HG03558 (cell line): ENCODE measurements around the gene LHFPL4.
"Not testable (repeated sequence)": the region's sequence is repeated elsewhere in the genome, so short reads cannot be mapped to it uniquely, and the experiment has no call there.

Experiments
- ATAC-seq: cut with Tn5 transposase; IDR thresholded peaks from one replicate; pipeline ENCODE4 v1.9.1; 2021; ENCODE audit warnings: moderate number of reproducible peaks; ENCODE audit not compliant: unreplicated experiment; ENCODE audit errors: extremely low read depth

LHFPL4 gene

DNA sequence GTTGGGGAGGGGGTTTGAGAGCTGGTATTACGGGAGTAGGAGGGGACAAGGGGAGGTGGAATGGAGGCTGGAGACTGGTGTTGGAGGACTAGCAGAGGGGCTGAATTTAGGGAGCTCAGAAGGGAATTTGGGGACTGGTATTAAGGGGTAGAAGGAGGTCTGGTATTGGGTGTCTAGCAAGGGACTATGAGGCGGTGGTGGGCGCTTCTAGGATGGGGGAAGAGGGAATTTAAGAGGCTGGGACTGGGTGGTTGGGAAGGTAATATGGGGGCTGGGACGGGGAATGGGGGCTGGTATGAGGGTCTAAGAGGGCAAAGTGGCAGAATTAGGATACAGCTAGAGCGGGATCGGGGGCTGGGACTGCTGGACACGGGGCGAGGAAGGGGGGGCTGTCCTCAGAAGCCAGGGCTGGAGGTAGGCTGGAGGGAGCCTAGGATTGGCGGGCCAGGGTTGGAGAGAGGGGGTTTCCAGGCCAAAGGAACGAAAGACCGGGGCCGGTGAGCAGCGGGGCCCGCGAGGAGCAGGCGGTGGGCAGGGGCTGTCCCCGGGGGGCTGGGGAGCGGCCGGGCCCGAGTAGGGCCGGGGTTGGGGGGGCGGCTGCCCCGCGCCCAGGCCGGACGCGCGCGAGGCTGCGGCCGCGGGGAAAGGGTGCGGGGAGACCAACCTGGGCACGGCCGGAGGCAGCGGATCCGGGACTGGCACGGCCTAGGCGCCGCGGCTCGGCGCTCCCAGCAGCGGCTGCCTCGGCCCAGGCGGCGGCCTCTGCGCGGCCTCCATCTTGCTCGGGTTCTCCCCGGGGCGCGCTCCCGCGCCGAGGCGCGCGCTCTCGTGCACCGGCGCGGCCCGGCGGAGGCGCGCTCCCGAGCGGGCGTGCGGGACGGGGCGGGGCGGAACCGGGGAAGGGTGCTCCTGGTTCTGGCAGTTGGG, at the start of gene LHFPL4:
Gene LHFPL4 (minus strand): TSS at position 802 of the 927 bp plus-strand sequence. CDS start 1,143 bp downstream, outside the sequence.
- ATAC-seq, result no peak

DNA sequence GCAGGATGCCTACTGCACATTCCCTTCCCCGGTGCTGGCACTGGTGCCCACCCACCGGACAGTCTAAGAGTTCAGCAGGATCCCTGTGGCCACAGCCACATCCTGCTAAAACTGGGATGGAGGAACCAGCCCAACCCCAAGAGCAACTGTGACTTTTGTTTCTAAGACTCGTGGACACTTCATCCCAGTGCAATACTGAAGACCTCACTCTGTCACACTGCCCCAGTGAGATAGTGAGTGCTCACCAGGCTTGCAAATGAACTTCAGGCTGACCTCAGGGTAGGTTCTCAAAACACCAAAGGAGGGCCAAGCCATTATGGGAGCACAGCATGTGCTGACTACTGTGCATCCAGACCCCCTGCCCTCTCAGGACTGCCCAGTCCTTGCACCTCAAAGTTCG, 49.0 kb upstream of the LHFPL4 start:
- no peak for ATAC-seq

DNA sequence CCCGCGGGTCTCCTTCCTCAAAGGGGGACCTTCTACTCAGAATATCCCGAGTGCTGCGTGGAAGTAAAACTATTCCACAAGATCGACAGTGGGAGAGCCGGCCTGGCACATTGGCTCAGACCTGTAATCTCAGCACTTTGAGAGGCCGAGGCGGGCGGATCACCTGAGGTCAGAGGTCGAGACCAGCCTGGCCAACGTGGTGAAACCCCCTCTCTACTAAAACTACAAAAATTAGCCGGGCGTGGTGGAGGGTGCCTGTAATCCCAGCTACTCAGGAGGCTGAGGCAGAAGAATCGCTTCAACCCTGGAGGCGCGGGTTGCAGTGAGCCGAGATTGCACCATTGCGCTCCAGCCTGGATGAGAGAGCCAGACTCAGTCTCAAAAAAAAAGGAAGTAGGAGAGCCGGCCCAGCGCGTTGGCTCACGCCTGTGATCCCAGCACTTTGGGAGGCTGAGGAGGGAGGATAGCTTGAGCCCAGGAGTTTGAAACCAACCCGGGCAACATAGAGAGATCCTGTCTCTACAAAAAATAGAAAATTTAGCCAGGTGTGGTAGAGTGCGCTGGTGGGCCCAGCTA, 47.5 kb upstream of the LHFPL4 start:
- not testable (repeated sequence) for ATAC-seq

- no peak for ATAC-seq
Observed at GRCh38 chr3:9600597-9600996, 47.0 kb upstream of the LHFPL4 start.

- ATAC-seq, result no peak
Observed at GRCh38 chr3:9598783-9599387, 45.3 kb upstream of the LHFPL4 start.

DNA sequence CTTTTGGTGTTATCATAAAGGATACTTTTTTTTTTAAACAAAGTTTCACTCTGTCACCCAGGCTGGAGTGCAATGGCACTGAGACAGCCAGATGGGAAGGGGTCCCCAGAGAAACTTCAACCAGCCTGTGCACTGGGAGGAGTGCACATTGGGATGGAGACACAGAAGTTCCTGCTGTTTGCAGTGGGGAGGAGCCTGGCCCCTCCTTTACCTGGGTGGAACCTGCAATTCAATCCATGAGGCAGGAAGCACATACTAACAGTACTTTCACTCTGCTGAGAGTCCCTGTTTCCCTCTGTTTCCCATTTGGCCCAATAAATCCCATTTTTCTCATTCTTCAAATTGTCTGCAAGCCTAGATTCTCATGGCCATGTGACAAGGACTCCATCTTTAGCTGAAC, 42.3 kb upstream of the LHFPL4 start:
- no peak for ATAC-seq

DNA sequence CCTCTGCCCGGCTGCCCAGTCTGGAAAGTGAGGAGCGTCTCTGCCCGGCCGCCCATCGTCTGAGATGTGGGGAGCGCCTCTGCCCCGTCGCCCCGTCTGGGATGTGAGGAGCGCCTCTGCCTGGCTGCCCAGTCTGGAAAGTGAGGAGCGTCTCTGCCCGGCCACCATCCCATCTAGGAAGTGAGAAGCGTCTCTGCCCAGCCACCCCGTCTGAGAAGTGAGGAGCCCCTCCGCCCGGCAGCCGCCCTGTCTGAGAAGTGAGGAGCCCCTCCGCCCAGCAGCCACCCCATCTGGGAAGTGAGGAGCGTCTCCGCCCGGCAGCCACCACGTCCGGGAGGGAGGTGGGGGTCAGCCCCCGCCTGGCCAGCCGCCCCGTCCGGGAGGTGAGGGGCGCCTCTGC, 38.2 kb upstream of the LHFPL4 start:
- not testable (repeated sequence) for ATAC-seq

- no peak for ATAC-seq
Observed at GRCh38 chr3:9590282-9590791, 36.7 kb upstream of the LHFPL4 start.

DNA sequence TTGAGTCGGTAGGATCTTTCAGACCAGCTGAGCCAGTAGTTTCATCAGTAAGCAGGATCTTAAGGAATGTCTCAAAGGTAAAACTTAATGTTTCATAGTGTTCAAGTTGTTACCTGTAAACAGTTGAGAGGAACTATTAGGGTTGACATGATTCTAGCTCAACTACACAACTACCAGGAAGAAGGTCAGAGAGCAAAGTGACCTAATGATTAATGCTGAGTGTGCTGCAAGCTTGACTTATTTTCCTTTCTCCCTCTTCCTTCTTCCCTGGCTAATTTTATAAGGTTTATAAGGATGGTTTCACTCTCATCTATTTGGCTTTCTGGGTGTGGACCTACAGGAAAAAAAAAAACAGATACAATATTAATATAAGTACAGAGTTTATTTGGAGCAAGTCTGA, 30.2 kb upstream of the LHFPL4 start:
- no peak for ATAC-seq

DNA sequence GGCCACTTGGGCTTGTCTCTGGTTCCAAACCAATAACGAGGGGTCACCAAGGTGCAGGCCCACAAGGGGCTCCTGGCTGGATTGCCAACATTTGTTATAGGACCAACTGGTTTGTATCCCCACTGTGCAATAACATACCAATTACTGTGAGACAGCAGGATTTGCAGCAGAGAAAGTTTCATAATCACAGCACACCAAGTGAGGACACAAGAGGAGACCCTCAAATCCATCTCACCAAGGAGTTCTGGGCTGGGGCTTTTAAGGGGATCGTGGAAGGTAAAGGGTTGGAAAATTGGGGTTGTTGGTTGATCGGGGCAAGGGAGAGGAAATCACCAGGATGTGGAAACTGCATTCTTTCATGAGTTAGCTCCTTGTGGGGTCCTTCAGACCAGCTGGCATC, 29.7 kb upstream of the LHFPL4 start:
- no peak for ATAC-seq

DNA sequence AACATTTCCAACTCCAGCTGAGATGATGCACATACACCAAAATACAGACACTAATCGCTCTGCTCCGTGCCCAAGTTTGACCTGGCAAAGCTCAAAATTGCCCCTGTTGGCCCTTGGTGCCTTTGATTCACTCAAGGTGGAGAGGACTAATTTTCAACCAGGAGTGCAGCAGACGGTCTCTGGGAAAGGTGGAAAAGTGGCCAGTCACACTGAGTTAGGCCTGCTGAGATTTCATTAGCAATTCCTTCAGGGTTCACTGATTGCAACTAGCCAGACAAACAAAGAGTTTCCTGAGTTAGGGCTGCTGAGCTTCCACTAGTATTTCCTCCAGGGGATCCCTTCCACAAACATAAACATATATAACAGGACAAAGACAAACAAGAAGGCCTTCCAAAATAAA, 28.7 kb upstream of the LHFPL4 start:
- no peak for ATAC-seq

- no peak for ATAC-seq
Observed at GRCh38 chr3:9581742-9582141, 28.1 kb upstream of the LHFPL4 start.

GRCh38 chr3:9569054-9569453, 15.4 kb upstream of the LHFPL4 start:
- ATAC-seq, result no peak

DNA sequence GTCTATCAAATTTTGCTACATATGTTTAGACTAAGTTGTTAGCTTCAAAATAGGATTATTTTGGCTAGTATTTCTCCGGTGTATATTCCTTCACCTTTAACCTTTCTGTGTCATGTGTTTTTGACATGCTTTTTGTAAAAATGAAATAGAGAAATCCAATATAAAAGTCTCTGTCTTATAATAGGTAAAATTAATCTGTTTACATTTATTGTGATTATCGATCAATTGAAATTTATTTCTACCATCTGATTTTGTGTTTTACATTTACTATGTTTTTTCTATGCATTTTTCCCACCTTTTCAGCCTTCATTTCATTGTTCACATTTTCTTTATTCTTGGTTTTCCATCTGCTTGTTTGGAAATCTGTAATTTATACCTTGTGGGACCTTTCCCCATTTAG, 11.7 kb upstream of the LHFPL4 start:
- ATAC-seq, result no peak

DNA sequence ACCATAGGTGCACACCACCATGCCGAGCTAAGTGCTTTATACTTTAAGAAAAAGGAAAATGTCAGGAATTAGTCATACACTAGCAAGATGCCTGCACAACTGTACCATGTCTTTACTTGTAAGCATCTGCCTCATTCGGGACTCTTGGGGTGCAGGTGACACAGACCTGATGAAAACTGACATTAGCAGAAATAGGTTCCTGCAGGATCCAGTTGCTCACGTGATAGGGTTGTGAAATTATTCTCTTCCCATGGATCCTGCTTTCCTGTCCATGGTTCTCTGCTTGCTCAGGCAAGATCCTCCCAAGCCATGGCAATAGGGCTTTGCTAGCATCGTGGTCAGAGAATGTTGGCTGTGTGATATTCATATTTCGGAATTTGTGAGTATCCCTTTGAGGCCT, 10.2 kb upstream of the LHFPL4 start:
- no peak for ATAC-seq

DNA sequence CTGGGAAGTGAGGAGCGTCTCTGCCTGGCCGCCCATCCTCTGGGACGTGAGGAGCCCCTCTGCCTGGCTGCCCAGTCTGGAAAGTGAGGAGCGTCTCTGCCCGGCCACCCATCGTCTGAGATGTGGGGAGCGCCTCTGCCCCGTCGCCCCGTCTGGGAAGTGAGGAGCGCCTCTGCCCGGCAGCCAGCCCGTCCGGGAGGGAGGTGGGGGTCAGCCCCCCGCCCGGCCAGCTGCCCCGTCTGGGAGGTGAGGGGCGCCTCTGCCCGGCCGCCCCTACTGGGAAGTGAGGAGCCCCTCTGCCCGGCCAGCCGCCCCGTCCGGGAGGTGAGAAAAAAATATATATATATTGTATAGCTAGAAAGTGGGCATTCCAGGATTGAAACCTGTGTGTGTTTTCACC, 6.4 kb upstream of the LHFPL4 start:
- not testable (repeated sequence) for ATAC-seq

- no peak for ATAC-seq
Observed at GRCh38 chr3:9553948-9554513, 409 bp upstream of the LHFPL4 start.

DNA sequence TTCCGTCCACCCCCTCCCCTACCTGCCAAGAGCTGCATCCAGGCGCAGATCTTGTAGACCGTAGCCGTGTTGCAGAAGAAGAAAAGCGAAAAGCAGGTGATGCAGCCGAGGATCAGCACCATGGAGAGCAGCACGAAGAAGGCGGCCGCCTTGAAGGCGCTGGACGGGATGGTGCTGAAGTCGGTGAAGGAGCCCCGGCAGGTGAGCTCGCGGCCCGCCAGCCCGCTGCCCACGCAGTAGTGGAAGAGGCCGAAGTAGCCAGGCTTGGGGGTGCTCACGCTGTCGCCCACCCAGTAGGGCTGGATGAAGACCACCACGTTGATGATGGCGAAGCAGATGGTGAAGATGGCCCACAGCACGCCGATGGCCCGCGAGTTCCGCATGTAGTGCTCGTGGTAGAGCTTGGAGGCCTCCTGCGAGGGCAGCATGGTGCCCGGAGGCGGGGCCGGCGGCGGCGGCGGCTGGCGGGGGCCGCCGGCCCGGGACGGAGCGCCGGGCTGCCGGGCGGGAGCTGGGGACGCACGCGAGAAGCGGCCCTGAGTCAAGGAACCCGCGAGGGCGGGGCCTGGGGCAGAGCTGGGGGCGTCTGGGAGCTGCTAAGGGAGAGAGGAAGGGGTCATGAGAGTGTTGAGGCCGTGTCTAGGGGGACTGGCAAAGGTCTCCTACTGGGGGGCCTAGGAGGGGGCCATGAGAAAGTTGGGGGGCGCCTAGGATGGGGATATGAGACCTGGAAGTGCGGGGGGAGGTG, 1.2 kb downstream of the LHFPL4 start:
- ATAC-seq, result no peak

DNA sequence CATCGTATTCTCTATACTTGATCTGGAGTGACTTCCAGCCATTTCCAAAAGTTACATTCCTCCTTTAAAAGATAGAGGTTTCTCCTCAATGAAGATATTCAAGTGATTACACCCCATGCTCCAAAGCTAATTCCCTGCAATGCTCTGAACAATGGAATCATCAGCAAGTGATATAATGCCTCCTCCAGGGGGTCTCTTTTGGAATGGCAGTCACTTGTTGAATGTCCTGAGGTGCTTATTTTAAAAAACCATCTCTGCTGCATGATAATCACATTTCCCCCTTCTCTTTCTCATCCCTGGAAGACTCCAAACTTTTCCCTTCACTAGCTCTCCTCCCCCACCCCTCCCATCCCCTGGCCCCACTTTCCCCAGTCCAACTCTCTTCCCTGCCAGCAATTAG, 2.6 kb downstream of the LHFPL4 start:
- no peak for ATAC-seq

- ATAC-seq, result no peak
Observed at GRCh38 chr3:9549600-9549999, 4.0 kb downstream of the LHFPL4 start.
